B cell (primary cell): ENCODE measurements around the gene MAP3K20. TPM values are rescaled to one million over a fixed set of nuclear protein-coding genes. Genes with fewer than 3 reads are reported as not detected.

Experiments
- ATAC-seq: fragments of 200-7000 bp; cut with Tn5 transposase; one replicate; pipeline ENCODE4 v1.10.0; 2021; ENCODE audit warnings: low read depth, mild to moderate bottlenecking, moderate number of reproducible peaks, moderate library complexity
- CTCF ChIA-PET: fragments of 350-600 bp; sonication (Branson Sonifier 250); formaldehyde crosslinking; loops from one replicate; lab custom pipeline; 2021; ENCODE audit warnings: antibody characterized with exemption, inconsistent platforms; lab: Charles Lee
- POLR2A ChIA-PET: fragments of 350-600 bp; sonication (Branson Sonifier 250); formaldehyde crosslinking; loops from one replicate; lab custom pipeline; 2021; ENCODE audit warnings: antibody characterized with exemption; lab: Charles Lee
- DNase-seq: peaks from one replicate; pipeline ENCODE4 v3.0.0; 2013
- H2AFZ ChIP-seq: 2 replicates; pipeline ENCODE4 v1.6.1; 2012; ENCODE audit warnings: mild to moderate bottlenecking, low read depth, low read length; ENCODE audit not compliant: insufficient read depth, poor library complexity, severe bottlenecking
- H3K27ac ChIP-seq, 2 donors: 1 replicate in 1 of 2; 2 replicates in 1 of 2; pipeline ENCODE4 v1.5.1; 2012 to 2013; ENCODE audit warnings: low read length in 2 of 2, mild to moderate bottlenecking in 2 of 2, moderate library complexity in 1 of 2
- H3K27me3 ChIP-seq, 4 experiments: fragments of 200-600 bp in 1 of 4; sonication (generic) in 1 of 4; replicated peaks in 1 of 4; 1 replicate in 2 of 4; 2 replicates in 2 of 4; pipeline versions ENCODE4 v1.6.1 to v1.7.0; 2013 to 2016; ENCODE audit warnings: low read length in 3 of 4, mild to moderate bottlenecking in 2 of 4, mixed read lengths in 1 of 4, moderate library complexity in 1 of 4; ENCODE audit not compliant: insufficient read depth in 4 of 4, control insufficient read depth in 3 of 4; ENCODE audit errors: control extremely low read depth in 1 of 4
- H3K36me3 ChIP-seq, 2 experiments: replicated peaks in 1 of 2; 1 replicate in 1 of 2; 2 replicates in 1 of 2; pipeline versions ENCODE4 v1.6.1 to v1.7.1; 2013; ENCODE audit warnings: low read length in 1 of 2; ENCODE audit not compliant: insufficient read depth in 2 of 2, control insufficient read depth in 1 of 2; ENCODE audit errors: control extremely low read depth in 1 of 2, extremely low read depth in 1 of 2
- H3K4me1 ChIP-seq, 2 donors: fragments of 200-600 bp in 1 of 2; sonication (generic) in 1 of 2; 1 replicate in 1 of 2; 2 replicates in 1 of 2; pipeline versions ENCODE4 v1.5.1 to v1.6.1; 2013 to 2017; ENCODE audit warnings: low read length in 2 of 2; ENCODE audit not compliant: control insufficient read depth in 2 of 2, insufficient read depth in 2 of 2
- H3K4me2 ChIP-seq: replicated peaks from 2 replicates; pipeline ENCODE3; 2012; ENCODE audit warnings: mild to moderate bottlenecking, low read depth, low read length; ENCODE audit not compliant: poor library complexity, severe bottlenecking
- H3K4me3 ChIP-seq, 5 experiments: fragments of 200-600 bp in 1 of 5; sonication (generic) in 1 of 5; 1 replicate in 3 of 5; 2 replicates in 2 of 5; pipeline versions ENCODE4 v1.5.1 to v1.7.0; 2011 to 2016; ENCODE audit warnings: low read length in 4 of 5, mild to moderate bottlenecking in 4 of 5, low read depth in 2 of 5, control low read depth in 1 of 5, moderate library complexity in 1 of 5; ENCODE audit not compliant: insufficient read depth in 1 of 5; ENCODE audit errors: control extremely low read depth in 1 of 5, extremely low read depth in 1 of 5
- H3K79me2 ChIP-seq: fragments of 200-600 bp; sonication (generic); one replicate; pipeline ENCODE4 v1.6.0; 2016; ENCODE audit warnings: low read length; ENCODE audit not compliant: control insufficient read depth, insufficient read depth
- H3K9ac ChIP-seq: fragments of 200-600 bp; sonication (generic); 2 replicates; pipeline ENCODE4 v1.6.1; 2017; ENCODE audit warnings: mild to moderate bottlenecking, low read length, moderate library complexity
- H3K9me3 ChIP-seq, 3 donors: one replicate each; pipeline versions ENCODE4 v1.6.1 to v1.7.1; 2013; ENCODE audit warnings: low read length in 2 of 3; ENCODE audit not compliant: control insufficient read depth in 2 of 3, insufficient read depth in 1 of 3; ENCODE audit errors: control extremely low read depth in 1 of 3
- H4K20me1 ChIP-seq: 2 replicates; pipeline ENCODE4 v1.6.0; 2012; ENCODE audit warnings: mild to moderate bottlenecking, low read length; ENCODE audit not compliant: insufficient read depth, control insufficient read depth, poor library complexity, severe bottlenecking
- H3K27ac Mint-ChIP-seq: one replicate; pipeline ENCODE4 v1.8.0; 2021; ENCODE audit warnings: mixed read lengths
- H3K27me3 Mint-ChIP-seq: one replicate; pipeline ENCODE4 v1.8.0; 2021; ENCODE audit warnings: mixed read lengths
- H3K4me1 Mint-ChIP-seq: one replicate; pipeline ENCODE4 v1.8.0; 2021; ENCODE audit warnings: mixed read lengths
- H3K4me3 Mint-ChIP-seq: one replicate; pipeline ENCODE4 v1.8.0; 2021; ENCODE audit warnings: mixed read lengths
- H3K9me3 Mint-ChIP-seq: one replicate; pipeline ENCODE4 v1.8.0; 2022; ENCODE audit warnings: mixed read lengths; ENCODE audit not compliant: insufficient read depth
- CTCF ChIP-seq: fragments of 200-600 bp; IDR thresholded peaks from one replicate; pipeline ENCODE4 v1.8.0; 2022; ENCODE audit warnings: antibody characterized with exemption, mild to moderate bottlenecking
- EZH2 ChIP-seq: IDR thresholded peaks from 2 replicates; pipeline ENCODE4 v1.6.1; 2012; ENCODE audit warnings: borderline replicate concordance, low read depth, mild to moderate bottlenecking, moderate library complexity, low read length; ENCODE audit not compliant: insufficient read depth, poor library complexity, severe bottlenecking
- WGBS: methylation state at CpG from one replicate; pipeline ENCODE4 v1.1.5; 2013; ENCODE audit warnings: missing lambda C conversion rate; ENCODE audit not compliant: insufficient coverage; 5-methylcytosine and 5-hydroxymethylcytosine counted together
- intact Hi-C: fragments of 100-400 bp; cut with micrococcal nuclease; formaldehyde crosslinking; loops from one replicate; pipeline ENCODE4 v1.10.0; 2022
- polyA plus RNA-seq: library from polyadenylated mRNA; depleted of rRNA; stranded (reverse); fragments of >200 nt; gene quantifications from 2 replicates; pipeline ENCODE4 v1.2.3, GENCODE V29; 2012
- total RNA-seq, 2 donors: library from RNA; stranded (reverse); fragments of 120-200 nt in 1 of 2; gene quantifications; 1 replicate in 1 of 2; 2 replicates in 1 of 2; pipeline versions ENCODE4 v1.2.3 to v1.2.4, GENCODE V29; 2013 to 2022

The MAP3K20 gene
- total and polyA plus RNA-seq, 2 donors (not counting 1 experiment from before 2014, with no cell fraction given), result 2.2 to 9.1 TPM

DNA sequence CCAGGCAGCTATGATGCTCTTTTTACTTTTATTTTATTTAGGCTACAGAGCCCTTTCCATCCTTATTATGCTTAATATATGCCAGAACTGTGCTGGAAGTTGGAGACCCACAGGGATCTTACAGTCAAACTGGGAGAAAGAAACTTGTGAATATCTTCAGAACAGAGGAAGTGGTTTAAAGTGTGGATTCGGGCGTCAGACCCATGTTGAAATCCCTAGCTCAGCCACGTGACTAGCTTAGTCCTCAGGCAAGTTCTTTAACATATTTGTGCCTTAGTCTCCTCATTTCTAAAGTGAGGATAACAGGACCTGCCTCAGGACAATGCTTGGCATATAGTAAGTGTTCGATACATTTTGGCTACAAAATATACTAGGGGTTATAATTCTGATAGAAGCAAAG, 59.1 kb downstream of the MAP3K20 start:
- no peaks in the 10 kb centered on the region for H3K4me1 ChIP-seq
- Mint-ChIP-seq H3K9me3 (no peaks in the 10 kb centered on the region), H3K27me3 (no peaks in the 10 kb centered on the region), H3K27ac (no peak overlapping the region), H3K4me1 (no peaks in the 10 kb centered on the region), H3K4me3 (no peak overlapping the region)
- TF ChIP-seq EZH2 (no peak), CTCF (no peak)
- POLR2A ChIA-PET, result no interaction called here
- no peak for DNase-seq
- 13% methylated on average over 3 of the region's 4 CpGs for WGBS
- H3K36me3 ChIP-seq, result no peaks in the 10 kb centered on the region
- H3K4me2 ChIP-seq, result no peak overlapping the region
- H3K4me3 ChIP-seq, result no peak overlapping the region
- ATAC-seq, result no peak
- no peak overlapping the region for H2AFZ ChIP-seq
- CTCF ChIA-PET, result interaction anchor here (1.1 kb wide), 1 partner anchor 12 kb away, joined by 3 read pairs; no protein-coding TSS in a partner anchor
- no peak overlapping the region for H3K9ac ChIP-seq
- no peak overlapping the region for H3K27ac ChIP-seq
- no peaks in the 10 kb centered on the region for H3K79me2 ChIP-seq
- no peaks in the 10 kb centered on the region for H3K27me3 ChIP-seq
- intact Hi-C loops, result no loop called here
- no peaks in the 10 kb centered on the region for H3K9me3 ChIP-seq
- no peaks in the 10 kb centered on the region for H4K20me1 ChIP-seq

DNA sequence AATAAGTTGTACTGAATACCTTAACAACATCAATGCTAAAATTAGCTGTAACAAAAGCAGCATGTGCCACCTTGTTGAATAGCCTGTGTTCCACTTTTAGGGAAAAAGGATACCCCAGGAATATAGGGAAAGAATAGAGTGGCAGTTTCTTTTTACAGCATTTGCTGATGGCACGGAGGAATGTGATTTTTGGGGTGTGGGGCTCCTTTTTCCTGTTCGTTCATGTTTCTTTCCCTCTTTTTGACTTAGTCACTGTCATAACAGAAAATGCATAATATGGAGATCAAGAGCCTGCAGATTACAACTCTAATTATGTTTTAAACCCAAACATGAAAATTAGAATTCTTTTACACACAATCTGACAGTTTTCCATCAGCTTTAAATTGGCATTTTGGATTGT, 60.4 kb downstream of the MAP3K20 start:
- H3K27ac ChIP-seq, result no peak overlapping the region
- no peak overlapping the region for H3K4me2 ChIP-seq
- intact Hi-C loops, result no loop called here
- no peak overlapping the region for H3K9ac ChIP-seq
- no peaks in the 10 kb centered on the region for H3K79me2 ChIP-seq
- DNase-seq, result no peak
- no peaks in the 10 kb centered on the region for H3K4me1 Mint-ChIP-seq
- no peaks in the 10 kb centered on the region for H3K27me3 Mint-ChIP-seq
- H3K9me3 Mint-ChIP-seq, result no peaks in the 10 kb centered on the region
- POLR2A ChIA-PET, result no interaction called here
- no peak overlapping the region for H3K4me3 ChIP-seq
- CTCF ChIA-PET, result no interaction called here
- H3K27ac Mint-ChIP-seq, result no peak overlapping the region
- H3K4me1 ChIP-seq, result no peaks in the 10 kb centered on the region
- WGBS, result 80% methylated on average over 1 of the region's 2 CpGs
- H4K20me1 ChIP-seq, result no peaks in the 10 kb centered on the region
- no peaks in the 10 kb centered on the region for H3K36me3 ChIP-seq
- H2AFZ ChIP-seq, result no peak overlapping the region
- TF ChIP-seq CTCF (no peak), EZH2 (no peak)
- H3K9me3 ChIP-seq, result no peaks in the 10 kb centered on the region
- H3K27me3 ChIP-seq, result no peaks in the 10 kb centered on the region
- no peak overlapping the region for H3K4me3 Mint-ChIP-seq
- no peak for ATAC-seq
